CD4-positive, CD25-positive, alpha-beta regulatory T cell (primary cell): ENCODE data around the gene FNDC3A. TPM values are rescaled to one million over a fixed set of nuclear protein-coding genes. Genes with fewer than 3 reads are reported as not detected.

Experiments used
- ATAC-seq, 2 donors: fragments of 150-1000 bp; cut with Tn5 transposase; one replicate each; pipeline ENCODE4 v1.10.0; 2021; ENCODE audit warnings: low read depth in 2 of 2, moderate number of reproducible peaks in 2 of 2, moderate library complexity in 1 of 2
- DNase-seq, 3 donors: peaks; one replicate each; pipeline versions ENCODE4 v3.0.0 to v3.0.0-alpha.2; 2012 to 2022; ENCODE audit warnings: mixed read lengths in 1 of 3
- H3K27ac ChIP-seq: one replicate; pipeline ENCODE4 v1.7.0; 2013; ENCODE audit warnings: mild to moderate bottlenecking, low read length; ENCODE audit not compliant: insufficient read depth, poor library complexity, severe bottlenecking
- H3K27me3 ChIP-seq: one replicate; pipeline ENCODE4 v1.7.0; 2013; ENCODE audit warnings: low read length; ENCODE audit not compliant: control insufficient read depth, insufficient read depth
- H3K36me3 ChIP-seq: one replicate; pipeline ENCODE4 v1.7.0; 2013; ENCODE audit warnings: mild to moderate bottlenecking, low read length, moderate library complexity; ENCODE audit not compliant: control insufficient read depth, insufficient read depth
- H3K4me1 ChIP-seq: 2 replicates; pipeline ENCODE4 v1.7.0; 2013; ENCODE audit warnings: mild to moderate bottlenecking, low read length; ENCODE audit not compliant: insufficient read depth, control insufficient read depth, poor library complexity, severe bottlenecking
- H3K4me3 ChIP-seq: one replicate; pipeline ENCODE4 v1.7.0; 2013; ENCODE audit warnings: low read depth, mild to moderate bottlenecking, low read length, moderate library complexity
- H3K9me3 ChIP-seq, 2 experiments: 1 replicate in 1 of 2; 2 replicates in 1 of 2; pipeline ENCODE4 v1.7.0; 2013; ENCODE audit warnings: low read length in 2 of 2, mild to moderate bottlenecking in 1 of 2, moderate library complexity in 1 of 2; ENCODE audit not compliant: control insufficient read depth in 2 of 2
- H3K27ac Mint-ChIP-seq, 3 donors: one replicate each; pipeline ENCODE4 v1.8.0; 2020 to 2022; ENCODE audit warnings: mild to moderate bottlenecking in 3 of 3, mixed read lengths in 3 of 3, moderate library complexity in 2 of 3
- H3K27me3 Mint-ChIP-seq: one replicate; pipeline ENCODE4 v1.8.0; 2022; ENCODE audit warnings: mild to moderate bottlenecking, mixed read lengths
- H3K36me3 Mint-ChIP-seq: one replicate; pipeline ENCODE4 v1.8.0; 2020; ENCODE audit warnings: mixed read lengths
- H3K4me1 Mint-ChIP-seq, 4 donors: one replicate each; pipeline ENCODE4 v1.8.0; 2020 to 2022; ENCODE audit warnings: mixed read lengths in 4 of 4, mild to moderate bottlenecking in 1 of 4
- H3K4me3 Mint-ChIP-seq, 4 donors: one replicate each; pipeline ENCODE4 v1.8.0; 2020 to 2022; ENCODE audit warnings: mild to moderate bottlenecking in 4 of 4, mixed read lengths in 4 of 4, moderate library complexity in 3 of 4
- H3K9me3 Mint-ChIP-seq, 7 donors: one replicate each; pipeline ENCODE4 v1.8.0; 2020 to 2022; ENCODE audit warnings: mixed read lengths in 7 of 7, mild to moderate bottlenecking in 3 of 7, moderate library complexity in 2 of 7
- polyA plus RNA-seq, 4 donors: library from polyadenylated mRNA; unstranded; fragments of 300-500 nt; fragmentation: Illumina TruSeq; gene quantifications; one replicate each; pipeline ENCODE4 v1.2.3, GENCODE V29; 2021
- total RNA-seq: library from RNA; stranded (reverse); gene quantifications from one replicate; pipeline ENCODE4 v1.2.3, GENCODE V29; 2022

Gene FNDC3A
- total and polyA plus RNA-seq, 5 donors from 2014 or later, result 9.7 to 41.1 (median 10.6) TPM

DNA sequence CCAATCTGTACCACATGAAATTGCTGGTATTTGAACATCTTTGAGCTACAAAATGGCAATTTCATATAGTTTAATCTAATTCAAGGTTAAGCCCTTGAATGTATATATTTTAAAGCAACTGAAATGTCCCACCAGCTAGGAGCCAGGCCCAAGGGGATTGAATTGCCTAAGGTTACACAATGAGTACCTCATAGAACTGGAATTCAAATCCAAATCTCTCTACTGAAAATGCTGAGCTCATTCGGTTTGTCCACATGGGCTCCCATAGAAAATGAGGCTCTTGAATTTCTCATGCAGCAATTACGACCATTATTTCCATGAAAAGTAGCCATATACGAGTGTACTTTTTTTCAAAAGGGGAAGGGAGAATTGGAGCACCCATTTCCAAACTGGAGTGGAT is 31.5 kb upstream of the FNDC3A start:
- ATAC-seq, result no peak
- no peaks in the 10 kb centered on the region for H3K9me3 Mint-ChIP-seq
- no peak overlapping the region for H3K27ac ChIP-seq

DNA sequence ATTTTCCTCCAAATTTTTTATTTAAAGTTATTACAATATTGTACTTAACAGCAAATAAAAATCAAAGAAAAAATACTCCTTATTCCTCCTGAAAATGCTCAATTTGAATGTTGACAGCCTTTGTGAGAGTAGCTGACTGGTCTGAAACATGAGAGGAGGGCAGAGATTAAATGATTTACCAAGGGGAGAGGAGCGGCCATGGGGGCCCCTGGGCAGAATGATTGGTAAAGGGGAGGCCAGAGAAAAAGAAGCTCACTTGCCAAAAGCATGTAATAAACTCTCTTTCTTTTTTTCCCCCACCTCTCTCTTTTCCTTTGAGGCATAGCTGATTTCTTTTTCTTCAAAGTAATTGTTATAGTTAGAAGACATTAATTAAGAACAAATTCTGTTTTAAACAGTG is 30.1 kb upstream of the FNDC3A start:
- no peak overlapping the region for H3K27ac Mint-ChIP-seq
- no peaks in the 10 kb centered on the region for H3K9me3 Mint-ChIP-seq
- no peaks in the 10 kb centered on the region for H3K36me3 ChIP-seq
- DNase-seq, result no peak
- H3K4me1 ChIP-seq, result no peaks in the 10 kb centered on the region
- H3K27me3 Mint-ChIP-seq, result peaks cover 5% of the 10 kb centered on the region
- no peaks in the 10 kb centered on the region for H3K27me3 ChIP-seq
- H3K4me1 Mint-ChIP-seq, result peaks cover 0 to under 1% (median 0%) of the 10 kb centered on the region in 4 donors
- H3K4me3 ChIP-seq, result no peak overlapping the region
- no peak for ATAC-seq
- H3K4me3 Mint-ChIP-seq, result no peak overlapping the region
- no peak overlapping the region for H3K27ac ChIP-seq
- H3K9me3 ChIP-seq, result no peaks in the 10 kb centered on the region
- H3K36me3 Mint-ChIP-seq, result no peaks in the 10 kb centered on the region

More for the DNA sequence above, 31.5 kb upstream of the FNDC3A start:
- Histone ChIP-seq H3K4me1 (no peaks in the 10 kb centered on the region), H3K9me3 (no peaks in the 10 kb centered on the region), H3K36me3 (no peaks in the 10 kb centered on the region), H3K27me3 (no peaks in the 10 kb centered on the region), H3K4me3 (no peak overlapping the region)
- Mint-ChIP-seq H3K4me3 (no peak overlapping the region), H3K27ac (no peak overlapping the region), H3K27me3 (no peaks in the 10 kb centered on the region), H3K36me3 (no peaks in the 10 kb centered on the region), H3K4me1 (peaks cover 0 to 9% (median 6%) of the 10 kb centered on the region in 4 donors)
- DNase-seq, result no peak

DNA sequence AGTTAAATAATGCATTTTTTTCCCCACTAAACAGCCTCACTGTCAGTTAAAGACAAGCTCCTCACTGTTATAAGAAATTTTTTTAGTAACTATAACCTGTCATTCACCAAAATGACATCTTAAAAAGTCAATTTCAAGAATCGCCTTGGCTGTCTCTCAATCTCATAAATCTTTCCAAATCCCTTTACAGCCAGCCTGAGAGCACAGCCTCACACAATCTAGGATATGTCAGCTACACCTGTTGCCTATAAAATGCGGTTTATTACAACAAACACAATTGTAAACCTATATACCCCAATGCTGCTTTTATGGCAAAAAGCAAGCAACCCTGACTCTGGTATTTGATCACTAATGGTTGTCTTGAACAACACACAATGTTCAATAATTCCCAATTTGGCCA is 29.5 kb upstream of the FNDC3A start:
- no peaks in the 10 kb centered on the region for H3K36me3 Mint-ChIP-seq
- Histone ChIP-seq H3K27me3 (no peaks in the 10 kb centered on the region), H3K27ac (no peak overlapping the region), H3K4me3 (no peak overlapping the region), H3K36me3 (no peaks in the 10 kb centered on the region), H3K9me3 (no peaks in the 10 kb centered on the region), H3K4me1 (no peaks in the 10 kb centered on the region)
- H3K4me1 Mint-ChIP-seq, result no peaks in the 10 kb centered on the region
- peaks cover 5% of the 10 kb centered on the region for H3K27me3 Mint-ChIP-seq
- no peaks in the 10 kb centered on the region for H3K9me3 Mint-ChIP-seq
- DNase-seq (no peak), ATAC-seq (no peak)
- no peak overlapping the region for H3K27ac Mint-ChIP-seq
- H3K4me3 Mint-ChIP-seq, result no peak overlapping the region

DNA sequence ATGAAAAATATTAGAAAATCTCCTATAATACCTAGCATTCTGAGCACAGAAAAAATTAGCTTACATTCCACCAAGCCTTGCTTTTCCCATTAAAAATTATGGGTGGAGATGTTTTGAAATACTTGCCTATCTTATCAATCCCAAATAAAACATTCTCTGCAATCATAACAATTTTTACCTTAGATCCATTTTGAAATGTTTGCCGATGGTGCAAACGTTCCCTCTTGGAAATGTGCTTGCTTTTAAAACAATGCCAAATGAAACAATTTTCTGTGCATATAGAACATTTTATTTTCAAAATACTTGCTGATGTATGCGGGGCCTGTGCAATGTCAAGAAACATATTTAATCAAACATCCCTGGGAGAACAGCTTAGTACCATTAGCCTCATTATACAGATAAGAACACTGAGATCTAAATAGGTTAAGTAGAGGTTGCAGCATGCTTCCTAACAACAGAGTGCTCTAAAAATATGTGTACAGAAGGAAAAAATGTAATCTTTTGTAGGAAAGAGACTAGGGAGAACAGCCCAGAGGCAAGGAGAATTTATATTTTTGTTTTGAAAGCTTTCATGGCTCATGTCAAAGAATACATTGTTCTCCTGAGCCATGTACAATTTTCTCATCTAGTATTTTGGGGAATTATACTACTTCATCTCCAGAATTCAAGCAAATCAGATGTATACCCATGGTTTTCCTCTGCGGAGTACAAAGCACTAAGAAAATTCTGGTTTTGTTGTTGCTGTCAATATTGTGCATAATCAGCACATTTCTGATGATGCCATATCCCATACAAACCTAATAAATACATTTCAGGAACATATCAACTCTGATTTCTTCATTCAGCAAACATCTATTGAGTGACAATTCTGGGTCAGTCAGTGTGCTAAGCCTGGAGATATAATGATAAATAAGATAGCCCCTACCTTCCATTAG is 25.9 kb upstream of the FNDC3A start:
- no peak overlapping the region for H3K4me3 Mint-ChIP-seq
- H3K4me1 Mint-ChIP-seq, result no peaks in the 10 kb centered on the region
- Histone ChIP-seq H3K9me3 (no peaks in the 10 kb centered on the region), H3K27ac (no peak overlapping the region), H3K27me3 (no peaks in the 10 kb centered on the region), H3K36me3 (no peaks in the 10 kb centered on the region), H3K4me1 (no peaks in the 10 kb centered on the region), H3K4me3 (no peak overlapping the region)
- no peak for ATAC-seq
- no peaks in the 10 kb centered on the region for H3K9me3 Mint-ChIP-seq
- DNase-seq, result no peak
- no peak overlapping the region for H3K27ac Mint-ChIP-seq
- no peaks in the 10 kb centered on the region for H3K36me3 Mint-ChIP-seq
- peaks cover 10% of the 10 kb centered on the region for H3K27me3 Mint-ChIP-seq

DNA sequence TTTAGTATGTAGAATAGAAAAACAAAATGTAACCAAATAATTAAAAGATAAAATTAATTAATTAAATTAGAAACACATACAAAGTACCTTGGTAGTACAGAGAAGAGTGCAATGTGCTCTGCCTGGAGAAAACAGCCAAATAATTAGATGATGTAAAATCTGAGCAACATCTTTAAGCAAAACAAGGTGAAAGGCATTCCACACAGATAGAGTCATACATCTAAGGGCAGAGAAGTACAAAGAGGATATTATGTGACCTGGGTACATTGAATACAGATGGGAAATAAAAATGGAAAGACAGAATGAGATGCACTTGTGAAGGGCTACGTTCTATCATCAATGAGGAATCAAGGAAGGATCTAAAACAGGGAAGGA is 25.2 kb upstream of the FNDC3A start:
- H3K27ac Mint-ChIP-seq, result no peak overlapping the region
- Histone ChIP-seq H3K9me3 (no peaks in the 10 kb centered on the region), H3K4me1 (no peaks in the 10 kb centered on the region), H3K36me3 (no peaks in the 10 kb centered on the region), H3K27me3 (peaks cover 2% of the 10 kb centered on the region), H3K27ac (no peak overlapping the region), H3K4me3 (no peak overlapping the region)
- no peaks in the 10 kb centered on the region for H3K36me3 Mint-ChIP-seq
- H3K27me3 Mint-ChIP-seq, result peaks cover 10% of the 10 kb centered on the region
- H3K4me3 Mint-ChIP-seq, result no peak overlapping the region
- ATAC-seq, result no peak
- H3K9me3 Mint-ChIP-seq, result peaks cover 0 to under 1% (median 0%) of the 10 kb centered on the region in 7 donors
- DNase-seq, result no peak
- H3K4me1 Mint-ChIP-seq, result no peaks in the 10 kb centered on the region

DNA sequence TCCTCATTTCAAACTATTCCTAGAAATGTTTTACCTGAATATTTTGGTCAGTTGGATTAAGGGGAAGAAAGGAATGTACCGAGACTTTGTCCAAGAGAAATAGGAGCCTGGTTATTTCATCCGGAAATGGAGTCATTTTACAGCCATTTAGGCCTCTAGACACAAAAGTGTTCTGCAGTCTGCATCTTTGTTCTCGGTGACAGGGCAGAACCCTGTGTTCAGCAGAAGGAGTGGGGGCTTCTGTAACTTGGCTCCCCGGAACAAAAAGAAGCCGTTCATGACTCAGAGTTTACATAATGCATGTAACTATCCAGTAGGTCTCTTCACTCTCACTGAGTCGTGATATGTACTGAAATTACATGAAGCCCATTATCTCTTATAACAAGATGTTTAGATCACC is 21.6 kb upstream of the FNDC3A start:
- DNase-seq (no peak), ATAC-seq (no peak)
- H3K36me3 ChIP-seq, result no peaks in the 10 kb centered on the region
- no peak overlapping the region for H3K4me3 Mint-ChIP-seq
- no peaks in the 10 kb centered on the region for H3K4me1 ChIP-seq
- H3K4me1 Mint-ChIP-seq, result no peaks in the 10 kb centered on the region
- no peaks in the 10 kb centered on the region for H3K9me3 ChIP-seq
- no peaks in the 10 kb centered on the region for H3K36me3 Mint-ChIP-seq
- H3K27ac ChIP-seq, result no peak overlapping the region
- peaks cover 2% of the 10 kb centered on the region for H3K27me3 ChIP-seq
- no peak overlapping the region for H3K27ac Mint-ChIP-seq
- H3K27me3 Mint-ChIP-seq, result peaks cover 15% of the 10 kb centered on the region
- H3K4me3 ChIP-seq, result no peak overlapping the region
- H3K9me3 Mint-ChIP-seq, result peaks cover 0 to 3% (median 0%) of the 10 kb centered on the region in 7 donors

DNA sequence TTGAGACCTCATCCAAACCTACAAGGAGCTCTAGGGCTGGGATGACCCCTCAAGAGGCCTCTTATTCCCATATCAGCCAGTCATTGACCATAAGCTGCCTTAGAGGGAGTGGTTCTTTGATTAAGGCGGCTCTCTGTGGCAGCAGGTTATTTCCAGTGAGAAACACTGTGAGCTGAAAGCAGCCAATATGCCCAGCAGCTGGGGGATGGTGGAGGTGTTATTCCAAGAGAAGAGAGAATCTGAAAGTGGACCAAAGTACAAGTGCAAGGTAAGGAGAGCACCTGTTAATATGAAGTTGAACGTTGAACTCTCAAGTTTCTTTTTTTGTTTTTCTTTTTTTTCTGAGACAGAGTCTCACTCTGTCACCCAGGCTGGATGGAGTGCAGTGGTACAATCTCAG is 20.2 kb upstream of the FNDC3A start:
- H3K27me3 ChIP-seq, result peaks cover 2% of the 10 kb centered on the region
- H3K9me3 ChIP-seq, result no peaks in the 10 kb centered on the region
- H3K36me3 ChIP-seq, result no peaks in the 10 kb centered on the region
- H3K27ac ChIP-seq, result no peak overlapping the region
- Mint-ChIP-seq H3K36me3 (no peaks in the 10 kb centered on the region), H3K4me3 (no peak overlapping the region), H3K9me3 (peaks cover 0 to 3% (median 0%) of the 10 kb centered on the region in 7 donors), H3K4me1 (no peaks in the 10 kb centered on the region), H3K27ac (no peak overlapping the region), H3K27me3 (peaks cover 10% of the 10 kb centered on the region)
- no peaks in the 10 kb centered on the region for H3K4me1 ChIP-seq
- H3K4me3 ChIP-seq, result no peak overlapping the region
- DNase-seq (no peak), ATAC-seq (no peak)

DNA sequence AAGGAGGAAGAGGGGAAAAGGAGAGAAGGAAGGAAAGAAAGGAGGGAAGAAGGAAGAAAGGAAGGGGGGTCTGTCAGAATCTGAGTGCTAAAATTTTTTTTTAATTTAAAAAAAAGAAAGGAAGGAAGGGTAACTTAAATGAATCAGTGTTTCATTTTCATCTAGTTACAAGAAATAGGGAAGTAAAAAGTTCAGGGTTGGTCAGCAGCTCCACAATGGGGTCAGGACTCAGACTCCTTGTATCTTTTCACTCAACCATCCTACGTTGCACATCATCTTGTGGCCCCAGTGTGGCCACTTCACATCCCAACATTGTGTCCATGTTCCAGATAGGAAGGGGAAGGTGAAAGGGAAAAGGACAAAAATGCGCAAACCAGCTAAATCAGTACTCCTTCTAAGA is 14.3 kb upstream of the FNDC3A start:
- H3K4me3 ChIP-seq, result no peak overlapping the region
- Mint-ChIP-seq H3K36me3 (no peaks in the 10 kb centered on the region), H3K4me1 (no peaks in the 10 kb centered on the region), H3K4me3 (no peak overlapping the region), H3K27ac (no peak overlapping the region), H3K9me3 (peaks cover 0 to 2% (median 0%) of the 10 kb centered on the region in 7 donors), H3K27me3 (peaks cover 5% of the 10 kb centered on the region)
- H3K9me3 ChIP-seq, result no peaks in the 10 kb centered on the region
- ATAC-seq, result no peak
- no peaks in the 10 kb centered on the region for H3K36me3 ChIP-seq
- no peak overlapping the region for H3K27ac ChIP-seq
- H3K4me1 ChIP-seq, result no peaks in the 10 kb centered on the region
- no peak for DNase-seq
- no peaks in the 10 kb centered on the region for H3K27me3 ChIP-seq
